ENCODE measurements around the gene LEMD3.
"Not testable (repeated sequence)": the region's sequence is repeated elsewhere in the genome, so short reads cannot be mapped to it uniquely, and the experiment has no call there.

The LEMD3 gene

GRCh38 chr12:65280306-65280705 is 110.9 kb downstream of the LEMD3 start:
- no peak for DNase-seq

GRCh38 chr12:65282840-65283239 is 113.5 kb downstream of the LEMD3 start:
- DNase-seq: no peak

GRCh38 chr12:65285532-65285931 is 116.1 kb downstream of the LEMD3 start:
- DNase-seq: not testable (repeated sequence)

- DNase-seq: no peak
Measured at GRCh38 chr12:65287426-65287825, 118.0 kb downstream of the LEMD3 start.

- no peak for DNase-seq
Measured at GRCh38 chr12:65292241-65292640, 122.9 kb downstream of the LEMD3 start.

GRCh38 chr12:65293735-65294134 is 124.4 kb downstream of the LEMD3 start:
- DNase-seq: no peak

- no peak for DNase-seq
Measured at GRCh38 chr12:65294641-65295262, 125.4 kb downstream of the LEMD3 start.

GRCh38 chr12:65296508-65297265 is 127.3 kb downstream of the LEMD3 start:
- no peak for DNase-seq

Data from NCI-H1092 treated with DMSO at 0.1 percent for 48 hours (cell line).